Psoas muscle (tissue), 8 donors: ENCODE results near the gene CLIC3. TPM values are rescaled to one million over a fixed set of nuclear protein-coding genes. Genes with fewer than 3 reads are reported as not detected.

Source experiments
- ATAC-seq, 4 donors: fragments of 200-7000 bp; cut with Tn5 transposase; one replicate each; pipeline ENCODE4 v1.9.1; 2020; ENCODE audit warnings: moderate library complexity in 3 of 4, mild to moderate bottlenecking in 2 of 4
- DNase-seq, 2 donors: peaks; one replicate each; pipeline ENCODE4 v3.0.0-alpha.2; 2020
- H3K27ac ChIP-seq: fragments of 200-600 bp; one replicate; pipeline ENCODE4 v1.8.0; 2022
- H3K27me3 ChIP-seq, 3 donors: fragments of 200-600 bp in 1 of 3; one replicate each; pipeline versions ENCODE4 v1.6.1 to v1.8.0; 2013 to 2022; ENCODE audit warnings: low read length in 2 of 3, mild to moderate bottlenecking in 2 of 3, moderate library complexity in 1 of 3; ENCODE audit not compliant: insufficient read depth in 3 of 3
- H3K36me3 ChIP-seq, 2 donors: fragments of 200-600 bp in 1 of 2; one replicate each; pipeline versions ENCODE4 v1.6.1 to v1.8.0; 2013 to 2022; ENCODE audit warnings: low read depth in 1 of 2, mild to moderate bottlenecking in 1 of 2, moderate library complexity in 1 of 2; ENCODE audit not compliant: insufficient read depth in 1 of 2
- H3K4me1 ChIP-seq: fragments of 200-600 bp; one replicate; pipeline ENCODE4 v1.8.0; 2022
- H3K4me3 ChIP-seq: fragments of 200-600 bp; one replicate; pipeline ENCODE4 v1.8.0; 2022; ENCODE audit warnings: mild to moderate bottlenecking
- H3K9me3 ChIP-seq: fragments of 200-600 bp; one replicate; pipeline ENCODE4 v1.8.0; 2022
- WGBS, 3 donors: extraction: QIAGEN DNeasy Blood & Tissue Kit; methylation state at CpG; one replicate each; pipeline versions ENCODE4 v1.1.6 to v1.1.7; 2013; 5-methylcytosine and 5-hydroxymethylcytosine counted together
- intact Hi-C, 2 donors: fragments of 100-400 bp; cut with DNase I; formaldehyde crosslinking; loops; one replicate each; pipeline versions ENCODE4 v1.11.0 to v1.14.2; 2022
- polyA plus RNA-seq, 3 donors: library from polyadenylated mRNA; stranded (reverse); fragments of 200-250 nt; gene quantifications; one replicate each; pipeline ENCODE4 v1.2.3, GENCODE V29; 2013
- total RNA-seq, 4 donors: library from RNA; stranded (reverse); fragmentation: NEBNext Ultra II Directional in 2 of 4; extraction: Animal tissue kit (Norgen Biotek cat#: 25700) in 2 of 4; gene quantifications; one replicate each; pipeline versions ENCODE4 v1.2.1 to v1.2.4, GENCODE V29; 2021 to 2023
- TF ChIP-seq, protein P1 (sequence below): fragments of 200-600 bp; IDR thresholded peaks from one replicate; pipeline ENCODE4 v1.8.0; 2022; ENCODE audit warnings: antibody characterized with exemption
- donor health status: healthy with polysubstance abuse.
- donor health status: DM: no; HTN: no; CAD: no; lungs with moderate emphysema.
- donor health status: Bipolar disorder and iron deficiency.
- donor health status: healthy.
- donor health status: DM: yes; HTN: yes; CAD: no.
- donor health status: DM: no; HTN: no; CAD: no.
- donor health status: DM: no; HTN: no; CAD: no.
- donor health status: DM: yes; HTN: yes; CAD: no.

CLIC3 gene
- total and polyA plus RNA-seq, 7 donors = 0.38 to 0.94 (median 0.67) TPM; not detected in 1

DNA sequence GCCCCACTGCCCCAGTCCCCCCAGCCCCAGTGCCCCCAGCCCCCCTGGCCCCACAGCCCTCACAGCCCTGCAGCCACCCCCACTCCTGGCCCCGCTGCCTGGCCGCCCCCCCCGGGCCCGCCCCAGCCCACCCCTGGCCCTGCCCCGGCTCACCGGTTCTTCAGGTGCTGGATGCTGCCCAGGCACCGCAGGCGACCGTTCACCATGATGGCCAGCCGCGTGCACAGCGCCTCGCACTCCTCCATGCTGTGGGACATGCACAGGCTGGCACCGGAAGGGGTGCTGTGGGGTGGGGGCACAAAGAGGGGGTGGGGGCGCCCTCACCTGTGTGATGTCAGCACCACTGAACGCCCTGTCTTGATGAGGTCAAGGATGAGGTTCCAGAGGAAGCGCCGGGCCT is 12.8 kb upstream of the CLIC3 start:
- TF ChIP-seq, protein P1, sequence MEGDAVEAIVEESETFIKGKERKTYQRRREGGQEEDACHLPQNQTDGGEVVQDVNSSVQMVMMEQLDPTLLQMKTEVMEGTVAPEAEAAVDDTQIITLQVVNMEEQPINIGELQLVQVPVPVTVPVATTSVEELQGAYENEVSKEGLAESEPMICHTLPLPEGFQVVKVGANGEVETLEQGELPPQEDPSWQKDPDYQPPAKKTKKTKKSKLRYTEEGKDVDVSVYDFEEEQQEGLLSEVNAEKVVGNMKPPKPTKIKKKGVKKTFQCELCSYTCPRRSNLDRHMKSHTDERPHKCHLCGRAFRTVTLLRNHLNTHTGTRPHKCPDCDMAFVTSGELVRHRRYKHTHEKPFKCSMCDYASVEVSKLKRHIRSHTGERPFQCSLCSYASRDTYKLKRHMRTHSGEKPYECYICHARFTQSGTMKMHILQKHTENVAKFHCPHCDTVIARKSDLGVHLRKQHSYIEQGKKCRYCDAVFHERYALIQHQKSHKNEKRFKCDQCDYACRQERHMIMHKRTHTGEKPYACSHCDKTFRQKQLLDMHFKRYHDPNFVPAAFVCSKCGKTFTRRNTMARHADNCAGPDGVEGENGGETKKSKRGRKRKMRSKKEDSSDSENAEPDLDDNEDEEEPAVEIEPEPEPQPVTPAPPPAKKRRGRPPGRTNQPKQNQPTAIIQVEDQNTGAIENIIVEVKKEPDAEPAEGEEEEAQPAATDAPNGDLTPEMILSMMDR = no peak
- H3K36me3 ChIP-seq = peaks cover 0 to 36% of the 10 kb centered on the region in 2 donors
- no peaks in the 10 kb centered on the region for H3K4me1 ChIP-seq
- DNase-seq = no peak
- H3K9me3 ChIP-seq = no peaks in the 10 kb centered on the region
- no peak overlapping the region for H3K27ac ChIP-seq
- no peak overlapping the region for H3K4me3 ChIP-seq
- WGBS, 3 donors = 90 to 96% (median 95%) methylated on average over 14 to 18 of the region's 18 CpGs
- ATAC-seq = no peak
- intact Hi-C loops = no loop called here
- H3K27me3 ChIP-seq = no peaks in the 10 kb centered on the region

DNA sequence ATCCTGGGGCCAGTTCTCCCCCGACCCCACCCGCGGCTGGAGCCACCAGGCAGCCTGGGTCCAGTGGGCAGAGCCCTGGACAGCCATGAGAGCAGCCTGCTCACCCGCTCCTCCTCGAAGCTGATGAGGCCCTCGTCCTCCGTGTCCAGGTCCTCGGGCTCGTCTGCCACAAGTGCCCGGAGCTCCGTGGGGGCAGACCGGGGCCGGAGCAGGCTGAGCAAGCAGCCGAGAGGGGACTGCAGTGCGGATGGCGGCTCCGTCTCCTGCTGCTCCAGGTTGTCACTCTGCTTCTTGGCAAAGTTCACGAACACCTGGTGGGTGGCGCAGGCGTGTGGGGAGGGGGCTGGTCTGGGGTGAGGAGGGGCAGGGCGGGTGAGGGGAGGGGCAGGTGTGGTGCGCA is 11.9 kb upstream of the CLIC3 start:
- Histone ChIP-seq H3K4me1 (no peaks in the 10 kb centered on the region), H3K9me3 (no peaks in the 10 kb centered on the region), H3K27ac (no peak overlapping the region), H3K4me3 (no peak overlapping the region), H3K36me3 (peaks cover 0 to 28% of the 10 kb centered on the region in 2 donors), H3K27me3 (no peaks in the 10 kb centered on the region)
- TF ChIP-seq, protein P1 = no peak
- no peak for DNase-seq
- intact Hi-C loops = no loop called here
- no peak for ATAC-seq
- 76 to 86% (median 82%) methylated on average over 19 to 22 of the region's 22 CpGs for WGBS, 3 donors

DNA sequence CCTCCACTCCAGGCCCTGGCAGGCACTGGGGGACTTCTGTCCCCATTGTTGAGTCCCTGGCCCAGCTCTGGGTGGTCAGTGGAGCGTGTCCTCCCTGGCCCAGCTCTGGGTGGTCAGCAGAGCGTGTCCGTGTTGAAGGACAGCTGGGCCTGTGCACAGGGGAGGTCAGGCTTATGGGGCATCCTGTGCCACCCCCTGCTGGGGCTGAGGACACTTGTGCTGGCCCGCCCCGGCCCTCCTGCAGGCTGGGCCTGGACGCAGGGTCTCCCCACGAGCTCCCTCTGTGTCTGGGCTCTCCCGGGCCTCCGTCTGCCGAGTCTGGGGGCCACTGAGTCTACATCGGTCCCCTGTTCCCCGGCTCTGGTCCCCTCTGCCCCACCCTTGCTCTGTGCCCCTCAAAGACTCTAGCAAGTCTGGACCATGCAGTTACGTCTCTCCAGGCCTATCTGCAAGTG is 11.5 kb upstream of the CLIC3 start:
- Histone ChIP-seq H3K4me3 (no peak overlapping the region), H3K9me3 (no peaks in the 10 kb centered on the region), H3K36me3 (peaks cover 0 to 28% of the 10 kb centered on the region in 2 donors), H3K4me1 (no peaks in the 10 kb centered on the region), H3K27ac (no peak overlapping the region), H3K27me3 (no peaks in the 10 kb centered on the region)
- ATAC-seq (no peak), DNase-seq (no peak)
- WGBS, 3 donors = 71 to 82% (median 75%) methylated on average over 12 to 13 of the region's 13 CpGs
- intact Hi-C loops = no loop called here
- TF ChIP-seq, protein P1 = no peak

DNA sequence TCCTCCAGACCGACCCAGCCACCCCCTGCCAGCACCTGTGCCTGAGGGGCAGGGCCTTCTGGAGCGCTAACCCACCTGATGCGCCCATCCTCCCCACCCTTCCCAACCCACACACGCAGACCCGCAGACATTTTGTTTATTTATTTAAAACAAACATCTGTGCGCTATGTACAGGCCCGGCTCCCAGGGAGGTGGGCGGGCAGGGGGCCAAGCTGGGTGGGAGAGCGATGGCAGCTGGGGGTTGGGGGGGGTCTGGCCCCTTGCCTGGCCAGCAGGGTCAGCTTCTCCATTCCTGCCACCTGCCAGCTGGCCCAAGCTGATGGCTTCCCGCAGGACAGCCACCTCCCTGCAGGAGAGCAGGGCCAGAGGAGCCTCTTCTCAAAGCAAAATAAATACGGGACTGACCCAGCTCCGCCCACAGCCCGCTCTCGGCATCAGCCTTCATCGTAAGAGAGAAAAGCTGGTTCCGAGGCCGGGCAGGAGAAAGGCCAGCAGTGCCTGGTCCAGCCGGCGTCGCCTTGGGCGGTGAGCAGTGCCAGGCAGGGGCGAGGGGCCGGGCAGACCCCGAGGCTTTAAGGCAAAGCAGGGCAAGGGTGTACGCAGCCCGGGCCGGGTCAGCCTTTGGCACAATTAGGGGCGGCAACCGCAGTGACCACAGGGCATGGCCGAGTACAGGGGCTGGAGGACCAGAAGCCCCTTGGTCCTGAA is 10.9 kb upstream of the CLIC3 start:
- Histone ChIP-seq H3K27ac (no peak overlapping the region), H3K4me3 (no peak overlapping the region), H3K4me1 (no peaks in the 10 kb centered on the region), H3K9me3 (no peaks in the 10 kb centered on the region), H3K27me3 (no peaks in the 10 kb centered on the region), H3K36me3 (peaks cover 0 to 22% of the 10 kb centered on the region in 2 donors)
- no peak for DNase-seq
- no peak for ATAC-seq
- 62 to 73% (median 63%) methylated on average over 29 to 30 of the region's 30 CpGs for WGBS, 3 donors
- intact Hi-C loops = no loop called here
- TF ChIP-seq, protein P1 = no peak
